Stimulated activated CD8-positive, alpha-beta memory T cell treated with anti-CD3 and anti-CD28 coated beads, Interleukin-7, amount 100 ng/mL, for 24 hours (primary cell): ENCODE results near the gene AKAP5.
A peak's percentile ranks its signal among the peaks of the same experiment; 100 is the strongest.

ENCODE experiments used
- DNase-seq: peaks from one replicate; pipeline ENCODE4 v3.0.0-alpha.2; 2020; ENCODE audit warnings: low read depth

The AKAP5 gene

GRCh38 chr14:64465191-64465822, at the start of gene AKAP5:
AKAP5 (plus strand) TSS chr14:64465499; CDS start chr14:64468395, 2,896 bp downstream.
- peak; percentile 25 for DNase-seq

- DNase-seq: no peak
Observed at GRCh38 chr14:64416348-64416932, 48.9 kb upstream of the AKAP5 start.

GRCh38 chr14:64417055-64417770, 48.1 kb upstream of the AKAP5 start:
- no peak for DNase-seq

- DNase-seq: no peak
Observed at GRCh38 chr14:64417771-64418125, 47.6 kb upstream of the AKAP5 start.

GRCh38 chr14:64419003-64419402, 46.3 kb upstream of the AKAP5 start:
- DNase-seq: no peak

GRCh38 chr14:64421166-64421565, 44.1 kb upstream of the AKAP5 start:
- DNase-seq: no peak

GRCh38 chr14:64422005-64422404, 43.3 kb upstream of the AKAP5 start:
- DNase-seq: no peak

GRCh38 chr14:64422756-64423155, 42.5 kb upstream of the AKAP5 start:
- no peak for DNase-seq

GRCh38 chr14:64423987-64424386, 41.3 kb upstream of the AKAP5 start:
- no peak for DNase-seq

GRCh38 chr14:64434528-64434927, 30.8 kb upstream of the AKAP5 start:
- DNase-seq: no peak

GRCh38 chr14:64438181-64438841, 27.0 kb upstream of the AKAP5 start:
- no peak for DNase-seq

- DNase-seq: no peak
Observed at GRCh38 chr14:64439141-64439540, 26.2 kb upstream of the AKAP5 start.

GRCh38 chr14:64440494-64440893, 24.8 kb upstream of the AKAP5 start:
- DNase-seq: no peak

GRCh38 chr14:64442300-64442988, 22.9 kb upstream of the AKAP5 start:
- no peak for DNase-seq

- DNase-seq: no peak
Observed at GRCh38 chr14:64444140-64444539, 21.2 kb upstream of the AKAP5 start.

- no peak for DNase-seq
Observed at GRCh38 chr14:64444984-64445845, 20.1 kb upstream of the AKAP5 start.

GRCh38 chr14:64447876-64448670, 17.2 kb upstream of the AKAP5 start:
- no peak for DNase-seq

- no peak for DNase-seq
Observed at GRCh38 chr14:64450255-64450654, 15.0 kb upstream of the AKAP5 start.

- no peak for DNase-seq
Observed at GRCh38 chr14:64454671-64455070, 10.6 kb upstream of the AKAP5 start.

GRCh38 chr14:64459405-64460136, 5.7 kb upstream of the AKAP5 start:
- DNase-seq: no peak
